NB4 (cell line): ENCODE data around the gene SLCO4A1.

ENCODE experiments used
- MYC ChIP-seq: IDR thresholded peaks from 2 replicates; pipeline ENCODE4 v1.6.1; 2011; ENCODE audit warnings: low read depth, low read length
- POLR2A ChIP-seq: IDR thresholded peaks from 2 replicates; pipeline ENCODE4 v1.6.1; 2011; ENCODE audit warnings: mild to moderate bottlenecking; ENCODE audit not compliant: insufficient read length; ENCODE audit errors: extremely low read depth
- TF ChIP-seq, protein P1 (sequence below): IDR thresholded peaks from one replicate; pipeline ENCODE4 v1.5.1; 2012; ENCODE audit warnings: low read depth, low read length
- TF ChIP-seq, protein P2 (sequence below): IDR thresholded peaks from 2 replicates; pipeline ENCODE4 v1.6.1; 2011; ENCODE audit warnings: low read depth, low read length

DNA sequence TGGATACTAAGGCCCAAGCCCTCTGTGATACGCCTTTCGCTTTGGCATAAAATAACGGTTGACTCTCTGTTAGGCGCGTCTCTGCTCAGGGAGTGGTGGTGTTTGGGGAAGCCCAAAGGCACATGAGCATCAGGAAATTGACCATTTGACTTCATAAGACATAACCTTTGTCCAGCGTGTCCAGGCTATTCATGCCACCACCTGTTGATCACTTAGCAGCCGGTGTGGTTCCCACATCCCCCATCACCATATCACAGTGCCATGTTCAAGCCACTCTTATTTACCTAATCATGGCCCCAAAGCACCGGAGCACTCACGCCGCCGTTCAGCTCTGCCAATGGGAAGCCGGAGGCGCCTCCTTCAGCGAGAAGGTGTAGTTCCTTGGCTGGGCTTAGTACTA lies 27.9 kb downstream of the SLCO4A1 start:
- TF ChIP-seq, protein P1, sequence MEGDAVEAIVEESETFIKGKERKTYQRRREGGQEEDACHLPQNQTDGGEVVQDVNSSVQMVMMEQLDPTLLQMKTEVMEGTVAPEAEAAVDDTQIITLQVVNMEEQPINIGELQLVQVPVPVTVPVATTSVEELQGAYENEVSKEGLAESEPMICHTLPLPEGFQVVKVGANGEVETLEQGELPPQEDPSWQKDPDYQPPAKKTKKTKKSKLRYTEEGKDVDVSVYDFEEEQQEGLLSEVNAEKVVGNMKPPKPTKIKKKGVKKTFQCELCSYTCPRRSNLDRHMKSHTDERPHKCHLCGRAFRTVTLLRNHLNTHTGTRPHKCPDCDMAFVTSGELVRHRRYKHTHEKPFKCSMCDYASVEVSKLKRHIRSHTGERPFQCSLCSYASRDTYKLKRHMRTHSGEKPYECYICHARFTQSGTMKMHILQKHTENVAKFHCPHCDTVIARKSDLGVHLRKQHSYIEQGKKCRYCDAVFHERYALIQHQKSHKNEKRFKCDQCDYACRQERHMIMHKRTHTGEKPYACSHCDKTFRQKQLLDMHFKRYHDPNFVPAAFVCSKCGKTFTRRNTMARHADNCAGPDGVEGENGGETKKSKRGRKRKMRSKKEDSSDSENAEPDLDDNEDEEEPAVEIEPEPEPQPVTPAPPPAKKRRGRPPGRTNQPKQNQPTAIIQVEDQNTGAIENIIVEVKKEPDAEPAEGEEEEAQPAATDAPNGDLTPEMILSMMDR = no peak
- TF ChIP-seq POLR2A (no peak), MYC (no peak)
- TF ChIP-seq, protein P2, sequence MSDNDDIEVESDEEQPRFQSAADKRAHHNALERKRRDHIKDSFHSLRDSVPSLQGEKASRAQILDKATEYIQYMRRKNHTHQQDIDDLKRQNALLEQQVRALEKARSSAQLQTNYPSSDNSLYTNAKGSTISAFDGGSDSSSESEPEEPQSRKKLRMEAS = no peak
